ENCODE measurements around the gene RASA2. TPM values are rescaled to one million over a fixed set of nuclear protein-coding genes. Genes with fewer than 3 reads are reported as not detected.

RASA2 gene
- total RNA-seq, 1 experiment from 2014 or later, result 17.1 TPM

GRCh38 chr3:141629976-141630375 lies 143.1 kb downstream of the RASA2 start:
- ChIA-PET POLR2A (ENCODE audit: unreplicated experiment) (no interaction called here), CTCF (interaction anchor here (0.6 kb wide), 1 partner anchor 60 kb away, joined by 12 read pairs; no protein-coding TSS in a partner anchor)
- BruUV-seq (replicated peaks), result no TSS peak
- Histone ChIP-seq H3K4me1 (replicated peaks; ENCODE audit: insufficient read depth) (no peaks in the 10 kb centered on the region), H3K9me3 (ENCODE audit: insufficient read depth, low read depth) (no peaks in the 10 kb centered on the region), H2AFZ (no peak overlapping the region), H3K4me3 (no peak overlapping the region), H3K9me2 (ENCODE audit: insufficient read depth) (no peaks in the 10 kb centered on the region), H3K4me2 (no peak overlapping the region), H3K36me3 (ENCODE audit: low read depth) (no peaks in the 10 kb centered on the region), H4K20me1 (ENCODE audit: insufficient read depth) (no peaks in the 10 kb centered on the region), H3K27ac (no peak overlapping the region), H3K79me2 (ENCODE audit: low read depth) (no peaks in the 10 kb centered on the region), H3K27me3 (ENCODE audit: insufficient read depth, low read depth) (no peaks in the 10 kb centered on the region), H3F3A (ENCODE audit: insufficient read depth, low read depth) (no peaks in the 10 kb centered on the region)
- no peak for DNase-seq
- intact Hi-C loops (cut with micrococcal nuclease; ENCODE audit: unreplicated experiment), result no loop called here
- TF ChIP-seq EZH2 (IDR thresholded peaks at IDR 0.05; ENCODE audit: low read depth) (no peak), CTCF (conservative IDR thresholded peaks at IDR 0.05) (no peak)

GRCh38 chr3:141632779-141633374 lies 146.1 kb downstream of the RASA2 start:
- ChIA-PET CTCF (no interaction called here), POLR2A (ENCODE audit: unreplicated experiment) (interaction anchor here (0.6 kb wide), 1 partner anchor 329 kb away, joined by 3 read pairs; no protein-coding TSS in a partner anchor)
- TF ChIP-seq EZH2 (IDR thresholded peaks at IDR 0.05; ENCODE audit: low read depth) (no peak), CTCF (conservative IDR thresholded peaks at IDR 0.05) (no peak)
- H3K9me3 ChIP-seq (ENCODE audit: insufficient read depth, low read depth), result no peaks in the 10 kb centered on the region
- BruUV-seq (replicated peaks), result no TSS peak
- no peaks in the 10 kb centered on the region for H3K36me3 ChIP-seq (ENCODE audit: low read depth)
- H4K20me1 ChIP-seq (ENCODE audit: insufficient read depth), result no peaks in the 10 kb centered on the region
- H3F3A ChIP-seq (ENCODE audit: insufficient read depth, low read depth), result no peaks in the 10 kb centered on the region
- H3K27ac ChIP-seq, result no peak overlapping the region
- no peaks in the 10 kb centered on the region for H3K79me2 ChIP-seq (ENCODE audit: low read depth)
- H2AFZ ChIP-seq, result no peak overlapping the region
- H3K4me1 ChIP-seq (replicated peaks; ENCODE audit: insufficient read depth), result no peaks in the 10 kb centered on the region
- H3K4me2 ChIP-seq, result no peak overlapping the region
- no peaks in the 10 kb centered on the region for H3K9me2 ChIP-seq (ENCODE audit: insufficient read depth)
- intact Hi-C loops (cut with micrococcal nuclease; ENCODE audit: unreplicated experiment), result no loop called here
- no peaks in the 10 kb centered on the region for H3K27me3 ChIP-seq (ENCODE audit: insufficient read depth, low read depth)
- no peak overlapping the region for H3K4me3 ChIP-seq
- DNase-seq, result no peak

GRCh38 chr3:141642215-141642614 lies 155.4 kb downstream of the RASA2 start:
- no peak overlapping the region for H3K4me3 ChIP-seq
- H3K79me2 ChIP-seq (ENCODE audit: low read depth), result no peaks in the 10 kb centered on the region
- H4K20me1 ChIP-seq (ENCODE audit: insufficient read depth), result no peaks in the 10 kb centered on the region
- no peaks in the 10 kb centered on the region for H3K9me2 ChIP-seq (ENCODE audit: insufficient read depth)
- H3F3A ChIP-seq (ENCODE audit: insufficient read depth, low read depth), result no peaks in the 10 kb centered on the region
- no peak overlapping the region for H3K4me2 ChIP-seq
- no peak overlapping the region for H3K27ac ChIP-seq
- H3K36me3 ChIP-seq (ENCODE audit: low read depth), result no peaks in the 10 kb centered on the region
- no peaks in the 10 kb centered on the region for H3K27me3 ChIP-seq (ENCODE audit: insufficient read depth, low read depth)
- CTCF ChIA-PET, result no interaction called here
- H2AFZ ChIP-seq, result no peak overlapping the region
- no peak for TF ChIP-seq EZH2 (IDR thresholded peaks at IDR 0.05; ENCODE audit: low read depth)
- TF ChIP-seq CTCF (conservative IDR thresholded peaks at IDR 0.05), result no peak
- intact Hi-C loops (cut with micrococcal nuclease; ENCODE audit: unreplicated experiment), result no loop called here
- no TSS peak for BruUV-seq (replicated peaks)
- POLR2A ChIA-PET (ENCODE audit: unreplicated experiment), result no interaction called here
- no peaks in the 10 kb centered on the region for H3K9me3 ChIP-seq (ENCODE audit: insufficient read depth, low read depth)
- peak in 1 of 2 experiments; percentile 52 for DNase-seq
- H3K4me1 ChIP-seq (replicated peaks; ENCODE audit: insufficient read depth), result no peaks in the 10 kb centered on the region

Measured in PC-9 (cell line).